ENCODE results near the gene C14orf180.
A peak's percentile ranks its signal among the peaks of the same experiment; 100 is the strongest.
"Not testable (repeated sequence)": the region's sequence is repeated elsewhere in the genome, so short reads cannot be mapped to it uniquely, and the experiment has no call there.

The C14orf180 gene

DNA sequence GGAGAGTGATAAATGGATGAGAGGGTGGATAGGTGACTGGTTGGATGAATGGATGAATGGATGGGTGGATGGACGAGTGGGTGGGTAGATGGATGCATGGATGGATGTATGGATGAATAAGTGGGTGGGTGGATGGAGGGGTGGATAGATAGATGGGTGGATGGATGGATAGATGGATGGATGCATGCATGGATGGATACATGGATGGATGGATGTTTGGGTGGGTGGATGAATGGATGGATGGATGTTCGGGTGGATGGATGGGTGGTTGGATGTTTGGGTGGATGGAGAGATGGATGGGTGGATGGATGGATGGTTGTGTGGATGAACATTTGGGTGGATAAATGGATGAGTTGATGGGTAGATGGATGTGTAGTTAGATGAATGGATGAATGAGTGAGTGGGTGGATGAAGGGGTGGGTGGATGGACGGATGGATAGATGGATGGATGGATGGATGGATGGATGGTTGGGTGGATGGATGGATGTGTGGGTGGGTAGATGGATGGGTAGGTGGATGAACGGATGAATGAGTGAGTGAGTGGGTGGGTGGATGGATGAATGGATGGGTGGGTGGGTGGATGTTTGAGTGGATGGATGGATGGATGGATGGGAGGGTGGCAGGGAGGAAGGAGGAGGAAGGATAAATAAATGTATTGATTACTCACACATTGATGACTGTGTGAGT is 34.7 kb downstream of the C14orf180 start:
- DNase-seq (ENCODE audit: low spot score) = no peak

GRCh38 chr14:104624939-104625338 is 45.4 kb downstream of the C14orf180 start:
- no peak for DNase-seq (ENCODE audit: low spot score)

GRCh38 chr14:104632781-104633180 is 53.2 kb downstream of the C14orf180 start:
- DNase-seq (ENCODE audit: low spot score) = no peak

GRCh38 chr14:104633276-104634137 is 53.9 kb downstream of the C14orf180 start:
- DNase-seq (ENCODE audit: low spot score) = peak; percentile 7

- DNase-seq (ENCODE audit: low spot score) = no peak
Observed at GRCh38 chr14:104634138-104634760, 54.7 kb downstream of the C14orf180 start.

DNA sequence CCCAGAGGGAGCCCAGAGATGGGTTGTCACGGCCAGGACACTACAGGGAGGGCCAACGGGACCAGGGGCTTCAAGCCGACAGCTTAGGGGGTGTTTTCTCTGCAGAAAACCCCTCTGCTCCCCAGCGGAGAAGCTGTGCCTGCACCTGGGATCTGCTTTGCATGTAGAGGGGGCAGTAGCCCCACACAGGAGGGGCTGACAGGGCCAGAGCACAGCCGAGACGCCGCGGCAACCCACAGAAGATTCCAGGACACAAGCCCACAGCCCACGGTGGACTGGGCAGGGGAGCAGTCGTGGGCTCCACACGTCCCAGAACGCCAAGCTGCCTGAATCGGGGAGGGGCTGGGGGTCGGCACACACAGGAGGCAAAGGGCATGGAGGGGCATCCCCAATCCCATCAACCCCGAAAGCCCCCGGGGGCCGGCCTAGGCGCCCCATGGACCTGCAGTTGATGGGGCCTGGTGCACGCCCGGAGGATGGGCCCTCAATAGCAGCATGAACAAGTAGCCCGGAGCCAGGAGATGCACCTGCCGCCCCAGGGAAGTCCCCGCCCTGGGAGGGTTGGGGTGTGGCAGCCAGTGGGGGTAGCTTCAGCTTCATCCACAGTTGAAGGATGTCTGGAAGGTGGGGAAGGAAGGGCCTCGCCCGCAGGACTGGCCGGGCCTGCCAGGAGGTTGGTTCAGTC is 55.5 kb downstream of the C14orf180 start:
- no peak for DNase-seq (ENCODE audit: low spot score)

DNA sequence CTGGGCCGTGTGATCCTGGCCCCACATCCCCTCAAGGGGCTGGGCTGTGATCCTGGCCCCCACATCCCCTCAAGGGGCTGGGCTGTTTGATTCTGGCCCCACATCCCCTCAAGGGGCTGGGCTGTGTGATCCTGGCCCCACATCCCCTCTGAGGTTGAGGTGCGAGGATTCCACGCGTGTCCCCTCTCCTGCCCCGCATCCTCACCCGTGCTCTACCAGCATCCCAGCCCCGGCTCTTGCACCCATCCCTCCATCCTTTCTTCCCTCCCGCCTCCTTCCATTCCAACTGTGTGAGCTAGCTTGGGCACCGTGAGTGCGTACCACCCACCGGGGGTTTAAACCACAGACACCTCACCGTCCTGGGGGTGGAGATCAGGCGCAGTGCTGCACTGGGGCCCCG is 56.2 kb downstream of the C14orf180 start:
- no peak for DNase-seq (ENCODE audit: low spot score)

- DNase-seq (ENCODE audit: low spot score) = no peak
Observed at GRCh38 chr14:104636131-104636530, 56.6 kb downstream of the C14orf180 start.

- not testable (repeated sequence) for DNase-seq (ENCODE audit: low spot score)
Observed at GRCh38 chr14:104636846-104637545, 57.4 kb downstream of the C14orf180 start.

- DNase-seq (ENCODE audit: low spot score) = no peak
Observed at GRCh38 chr14:104637546-104638003, 58.0 kb downstream of the C14orf180 start.

- no peak for DNase-seq (ENCODE audit: low spot score)
Observed at GRCh38 chr14:104638190-104638589, 58.6 kb downstream of the C14orf180 start.

DNA sequence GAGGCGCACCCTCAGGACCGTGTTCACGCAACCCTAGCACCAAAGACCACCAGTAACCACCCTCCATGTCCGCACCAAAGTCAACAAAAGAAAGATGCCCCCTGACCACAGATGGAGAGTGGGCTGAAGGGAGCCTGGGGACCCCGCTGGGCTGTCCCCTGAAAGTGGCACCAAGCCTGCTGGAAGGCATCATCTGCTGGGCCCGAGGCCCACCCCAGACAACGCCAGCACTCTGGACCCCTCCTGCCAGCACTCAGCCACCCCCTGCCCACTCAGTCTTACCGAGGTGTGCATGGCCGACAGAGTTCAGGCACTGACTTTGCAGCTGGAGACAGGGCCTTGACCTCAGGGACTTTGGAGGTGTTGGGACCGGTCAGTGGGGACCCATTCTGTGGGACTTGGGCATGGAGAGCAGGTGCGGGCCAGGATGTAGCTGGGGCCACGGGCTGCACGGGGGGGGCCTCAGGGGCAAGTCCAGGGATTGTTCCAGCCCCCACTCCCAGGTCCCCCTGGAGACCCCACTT is 59.4 kb downstream of the C14orf180 start:
- no peak for DNase-seq (ENCODE audit: low spot score)

DNA sequence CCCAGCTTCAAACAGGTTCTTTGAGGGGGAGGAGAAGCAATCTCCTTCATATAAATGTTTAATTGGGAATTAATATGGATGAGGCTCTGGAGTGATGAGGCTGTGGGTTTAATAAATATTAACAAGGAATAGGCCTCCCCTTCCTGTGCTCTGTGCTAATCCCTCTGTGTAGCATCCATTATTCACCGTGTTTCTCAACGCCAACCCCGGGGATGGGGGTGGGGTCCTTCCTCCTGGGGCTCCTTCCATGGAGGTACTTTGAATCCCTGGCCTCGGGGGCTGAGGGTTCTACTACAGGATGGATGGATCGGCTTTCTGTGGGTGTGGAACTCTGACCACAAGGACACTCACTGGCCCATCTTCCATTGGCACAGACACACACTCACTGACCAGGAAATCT is 59.9 kb downstream of the C14orf180 start:
- no peak for DNase-seq (ENCODE audit: low spot score)

Data from cerebellar cortex (tissue), 1 donor.